ENCODE data around the gene CAPN12.

The CAPN12 gene

GRCh38 chr19:38705197-38706019 lies 38.9 kb downstream of the CAPN12 start:
- DNase-seq (ENCODE audit: low spot score in 2 of 2) (no peak), ATAC-seq (replicated peaks; ENCODE audit: extremely low read depth, poor library complexity, severe bottlenecking) (no peak)
- Mint-ChIP-seq H3K36me3 (ENCODE audit: insufficient read depth) (peaks cover 32% of the 10 kb centered on the region), H3K4me3 (no peak overlapping the region), H3K27me3 (no peaks in the 10 kb centered on the region), H3K27ac (ENCODE audit: low read depth) (no peak overlapping the region), H3K4me1 (peaks cover 17% of the 10 kb centered on the region), H3K9me3 (no peaks in the 10 kb centered on the region)

- no peak for DNase-seq (ENCODE audit: low spot score in 2 of 2)
- Mint-ChIP-seq H3K27ac (ENCODE audit: low read depth) (peak overlapping the region; percentile 27), H3K36me3 (ENCODE audit: insufficient read depth) (peaks cover 31% of the 10 kb centered on the region), H3K27me3 (no peaks in the 10 kb centered on the region), H3K4me1 (peaks cover 18% of the 10 kb centered on the region), H3K4me3 (no peak overlapping the region), H3K9me3 (no peaks in the 10 kb centered on the region)
- no peak for ATAC-seq (replicated peaks; ENCODE audit: extremely low read depth, poor library complexity, severe bottlenecking)
Observed at GRCh38 chr19:38704488-38705026, 39.7 kb downstream of the CAPN12 start.

- H3K9me3 Mint-ChIP-seq: no peaks in the 10 kb centered on the region
- DNase-seq (ENCODE audit: low spot score in 2 of 2) (no peak), ATAC-seq (replicated peaks; ENCODE audit: extremely low read depth, poor library complexity, severe bottlenecking) (no peak)
- H3K27ac Mint-ChIP-seq (ENCODE audit: low read depth): no peak overlapping the region
- no peaks in the 10 kb centered on the region for H3K27me3 Mint-ChIP-seq
- H3K4me3 Mint-ChIP-seq: no peak overlapping the region
- H3K36me3 Mint-ChIP-seq (ENCODE audit: insufficient read depth): peaks cover 32% of the 10 kb centered on the region
- H3K4me1 Mint-ChIP-seq: peaks cover 27% of the 10 kb centered on the region
Observed at GRCh38 chr19:38703509-38703908, 40.8 kb downstream of the CAPN12 start.

- Mint-ChIP-seq H3K27me3 (no peaks in the 10 kb centered on the region), H3K36me3 (ENCODE audit: insufficient read depth) (peaks cover 31% of the 10 kb centered on the region), H3K9me3 (no peaks in the 10 kb centered on the region), H3K4me1 (peaks cover 32% of the 10 kb centered on the region), H3K27ac (ENCODE audit: low read depth) (no peak overlapping the region), H3K4me3 (no peak overlapping the region)
- ATAC-seq (replicated peaks; ENCODE audit: extremely low read depth, poor library complexity, severe bottlenecking) (no peak), DNase-seq (ENCODE audit: low spot score in 2 of 2) (no peak)
Observed at GRCh38 chr19:38702278-38702677, 42.0 kb downstream of the CAPN12 start.

GRCh38 chr19:38701455-38702063 lies 42.7 kb downstream of the CAPN12 start:
- no peak overlapping the region for H3K27ac Mint-ChIP-seq (ENCODE audit: low read depth)
- peaks cover 29% of the 10 kb centered on the region for H3K36me3 Mint-ChIP-seq (ENCODE audit: insufficient read depth)
- ATAC-seq (replicated peaks; ENCODE audit: extremely low read depth, poor library complexity, severe bottlenecking) (no peak), DNase-seq (ENCODE audit: low spot score in 2 of 2) (no peak)
- peaks cover 39% of the 10 kb centered on the region for H3K4me1 Mint-ChIP-seq
- H3K4me3 Mint-ChIP-seq: no peak overlapping the region
- no peaks in the 10 kb centered on the region for H3K9me3 Mint-ChIP-seq
- no peaks in the 10 kb centered on the region for H3K27me3 Mint-ChIP-seq

GRCh38 chr19:38700902-38701454 lies 43.3 kb downstream of the CAPN12 start:
- Mint-ChIP-seq H3K4me3 (no peak overlapping the region), H3K27ac (ENCODE audit: low read depth) (peak overlapping the region; percentile 5), H3K27me3 (no peaks in the 10 kb centered on the region), H3K9me3 (no peaks in the 10 kb centered on the region), H3K4me1 (peaks cover 45% of the 10 kb centered on the region), H3K36me3 (ENCODE audit: insufficient read depth) (peaks cover 26% of the 10 kb centered on the region)
- DNase-seq (ENCODE audit: low spot score in 2 of 2): no peak
- no peak for ATAC-seq (replicated peaks; ENCODE audit: extremely low read depth, poor library complexity, severe bottlenecking)

- Mint-ChIP-seq H3K27ac (ENCODE audit: low read depth) (peak overlapping the region; percentile 5), H3K9me3 (no peaks in the 10 kb centered on the region), H3K36me3 (ENCODE audit: insufficient read depth) (peaks cover 24% of the 10 kb centered on the region), H3K4me3 (no peak overlapping the region), H3K4me1 (peaks cover 51% of the 10 kb centered on the region), H3K27me3 (no peaks in the 10 kb centered on the region)
- no peak for ATAC-seq (replicated peaks; ENCODE audit: extremely low read depth, poor library complexity, severe bottlenecking)
- DNase-seq (ENCODE audit: low spot score in 2 of 2): no peak
Observed at GRCh38 chr19:38700350-38700901, 43.8 kb downstream of the CAPN12 start.

- peaks cover 24% of the 10 kb centered on the region for H3K36me3 Mint-ChIP-seq (ENCODE audit: insufficient read depth)
- no peak for ATAC-seq (replicated peaks; ENCODE audit: extremely low read depth, poor library complexity, severe bottlenecking)
- no peaks in the 10 kb centered on the region for H3K27me3 Mint-ChIP-seq
- H3K27ac Mint-ChIP-seq (ENCODE audit: low read depth): peak overlapping the region; percentile 82
- H3K9me3 Mint-ChIP-seq: no peaks in the 10 kb centered on the region
- DNase-seq (ENCODE audit: low spot score in 2 of 2): no peak
- no peak overlapping the region for H3K4me3 Mint-ChIP-seq
- peaks cover 57% of the 10 kb centered on the region for H3K4me1 Mint-ChIP-seq
Observed at GRCh38 chr19:38699647-38700349, 44.5 kb downstream of the CAPN12 start.

- Mint-ChIP-seq H3K4me3 (no peak overlapping the region), H3K4me1 (peaks cover 60% of the 10 kb centered on the region), H3K36me3 (ENCODE audit: insufficient read depth) (peaks cover 20% of the 10 kb centered on the region), H3K9me3 (no peaks in the 10 kb centered on the region), H3K27ac (ENCODE audit: low read depth) (peak overlapping the region; percentile 82), H3K27me3 (no peaks in the 10 kb centered on the region)
- DNase-seq (ENCODE audit: low spot score in 2 of 2) (no peak), ATAC-seq (replicated peaks; ENCODE audit: extremely low read depth, poor library complexity, severe bottlenecking) (no peak)
Observed at GRCh38 chr19:38699027-38699346, 45.3 kb downstream of the CAPN12 start.

- DNase-seq (ENCODE audit: low spot score in 2 of 2): no peak
- Mint-ChIP-seq H3K36me3 (ENCODE audit: insufficient read depth) (peaks cover 20% of the 10 kb centered on the region), H3K4me1 (peaks cover 60% of the 10 kb centered on the region), H3K9me3 (no peaks in the 10 kb centered on the region), H3K4me3 (peak overlapping the region; percentile 45), H3K27ac (ENCODE audit: low read depth) (peak overlapping the region; percentile 82), H3K27me3 (no peaks in the 10 kb centered on the region)
- ATAC-seq (replicated peaks; ENCODE audit: extremely low read depth, poor library complexity, severe bottlenecking): no peak
Observed at GRCh38 chr19:38698225-38699026, 45.8 kb downstream of the CAPN12 start.

- Mint-ChIP-seq H3K27me3 (no peaks in the 10 kb centered on the region), H3K36me3 (ENCODE audit: insufficient read depth) (peaks cover 18% of the 10 kb centered on the region), H3K27ac (ENCODE audit: low read depth) (peak overlapping the region; percentile 82), H3K9me3 (no peaks in the 10 kb centered on the region), H3K4me3 (no peak overlapping the region), H3K4me1 (peaks cover 68% of the 10 kb centered on the region)
- ATAC-seq (replicated peaks; ENCODE audit: extremely low read depth, poor library complexity, severe bottlenecking): no peak
- DNase-seq (ENCODE audit: low spot score in 2 of 2): no peak
Observed at GRCh38 chr19:38697641-38698071, 46.6 kb downstream of the CAPN12 start.

All from central memory CD8-positive, alpha-beta T cell (primary cell).